ENCODE measurements around the gene EIF4E.

Gene EIF4E

GRCh38 chr4:98969878-98970785 is 41.2 kb upstream of the EIF4E start:
- TF ChIP-seq CTCF (IDR thresholded peaks at IDR 0.05; ENCODE audit: low read length) (no peak), EZH2 (IDR thresholded peaks at IDR 0.05; ENCODE audit: borderline replicate concordance, low read length) (no peak)
- H3K79me2 ChIP-seq (ENCODE audit: insufficient read depth, low read length) = no peaks in the 10 kb centered on the region

GRCh38 chr4:98967786-98968329 is 38.9 kb upstream of the EIF4E start:
- H3K79me2 ChIP-seq (ENCODE audit: insufficient read depth, low read length) = no peaks in the 10 kb centered on the region
- H3K4me1 ChIP-seq (ENCODE audit: insufficient read depth, low read length, severe bottlenecking) = no peaks in the 10 kb centered on the region
- H3K4me2 ChIP-seq (ENCODE audit: low read length) = no peak overlapping the region
- H3K9ac ChIP-seq (ENCODE audit: low read length) = no peak overlapping the region
- H4K20me1 ChIP-seq (ENCODE audit: insufficient read depth, low read length) = no peaks in the 10 kb centered on the region
- H3K36me3 ChIP-seq (ENCODE audit: insufficient read depth, low read length) = no peaks in the 10 kb centered on the region
- H2AFZ ChIP-seq (ENCODE audit: low read length) = no peak overlapping the region
- H3K9me2 ChIP-seq (ENCODE audit: low read depth, low read length) = no peaks in the 10 kb centered on the region
- no peaks in the 10 kb centered on the region for H3F3A ChIP-seq (ENCODE audit: insufficient read depth, low read length)
- no peak for TF ChIP-seq CTCF (IDR thresholded peaks at IDR 0.05; ENCODE audit: low read length)
- TF ChIP-seq EZH2 (IDR thresholded peaks at IDR 0.05; ENCODE audit: borderline replicate concordance, low read length) = no peak
- no peak overlapping the region for H3K27ac ChIP-seq (ENCODE audit: low read depth, low read length, poor library complexity, severe bottlenecking)
- H3K9me3 ChIP-seq (ENCODE audit: low read length) = no peaks in the 10 kb centered on the region
- H3K4me3 ChIP-seq (ENCODE audit: low read depth, low read length, poor library complexity, severe bottlenecking) = no peak overlapping the region
- no peaks in the 10 kb centered on the region for H3K27me3 ChIP-seq (ENCODE audit: insufficient read depth, low read length)

More at GRCh38 chr4:98969878-98970785, 41.2 kb upstream of the EIF4E start:
- H3K27ac ChIP-seq (ENCODE audit: low read depth, low read length, poor library complexity, severe bottlenecking) = no peak overlapping the region
- no peaks in the 10 kb centered on the region for H3K27me3 ChIP-seq (ENCODE audit: insufficient read depth, low read length)
- H3K4me3 ChIP-seq (ENCODE audit: low read depth, low read length, poor library complexity, severe bottlenecking) = no peak overlapping the region
- no peak overlapping the region for H3K9ac ChIP-seq (ENCODE audit: low read length)
- H3F3A ChIP-seq (ENCODE audit: insufficient read depth, low read length) = no peaks in the 10 kb centered on the region
- no peaks in the 10 kb centered on the region for H3K9me2 ChIP-seq (ENCODE audit: low read depth, low read length)
- H3K4me1 ChIP-seq (ENCODE audit: insufficient read depth, low read length, severe bottlenecking) = no peaks in the 10 kb centered on the region
- H2AFZ ChIP-seq (ENCODE audit: low read length) = no peak overlapping the region
- no peak overlapping the region for H3K4me2 ChIP-seq (ENCODE audit: low read length)
- no peaks in the 10 kb centered on the region for H3K36me3 ChIP-seq (ENCODE audit: insufficient read depth, low read length)
- no peaks in the 10 kb centered on the region for H3K9me3 ChIP-seq (ENCODE audit: low read length)
- no peaks in the 10 kb centered on the region for H4K20me1 ChIP-seq (ENCODE audit: insufficient read depth, low read length)

GRCh38 chr4:98966926-98967325 is 38.0 kb upstream of the EIF4E start:
- no peaks in the 10 kb centered on the region for H3K27me3 ChIP-seq (ENCODE audit: insufficient read depth, low read length)
- no peaks in the 10 kb centered on the region for H3K9me3 ChIP-seq (ENCODE audit: low read length)
- no peak overlapping the region for H3K9ac ChIP-seq (ENCODE audit: low read length)
- TF ChIP-seq EZH2 (IDR thresholded peaks at IDR 0.05; ENCODE audit: borderline replicate concordance, low read length) (no peak), CTCF (IDR thresholded peaks at IDR 0.05; ENCODE audit: low read length) (no peak)
- H3K36me3 ChIP-seq (ENCODE audit: insufficient read depth, low read length) = no peaks in the 10 kb centered on the region
- no peaks in the 10 kb centered on the region for H3K4me1 ChIP-seq (ENCODE audit: insufficient read depth, low read length, severe bottlenecking)
- H3K4me3 ChIP-seq (ENCODE audit: low read depth, low read length, poor library complexity, severe bottlenecking) = no peak overlapping the region
- no peaks in the 10 kb centered on the region for H4K20me1 ChIP-seq (ENCODE audit: insufficient read depth, low read length)
- H3F3A ChIP-seq (ENCODE audit: insufficient read depth, low read length) = no peaks in the 10 kb centered on the region
- no peak overlapping the region for H3K27ac ChIP-seq (ENCODE audit: low read depth, low read length, poor library complexity, severe bottlenecking)
- no peaks in the 10 kb centered on the region for H3K79me2 ChIP-seq (ENCODE audit: insufficient read depth, low read length)
- no peak overlapping the region for H3K4me2 ChIP-seq (ENCODE audit: low read length)
- H3K9me2 ChIP-seq (ENCODE audit: low read depth, low read length) = no peaks in the 10 kb centered on the region
- no peak overlapping the region for H2AFZ ChIP-seq (ENCODE audit: low read length)

Measured in OCI-LY1 (cell line).